Transverse colon (tissue), 4 donors: ENCODE measurements around the gene CSHL1. TPM values are rescaled to one million over a fixed set of nuclear protein-coding genes. Genes with fewer than 3 reads are reported as not detected.
A peak's percentile ranks its signal among the peaks of the same experiment; 100 is the strongest.

Experiments used
- DNase-seq: peaks from one replicate; pipeline ENCODE4 v3.0.0-alpha.2; 2019
- H3K27ac ChIP-seq, 4 donors: fragments of 200-600 bp; sonication (generic); 2 replicates each; pipeline ENCODE4 v1.5.1; 2016 to 2018; ENCODE audit warnings: inconsistent platforms in 4 of 4
- H3K27me3 ChIP-seq: fragments of 200-600 bp; sonication (generic); 2 replicates; pipeline ENCODE4 v1.5.1; 2017; ENCODE audit warnings: inconsistent platforms
- H3K36me3 ChIP-seq, 4 donors: fragments of 200-600 bp; sonication (generic); 2 replicates each; pipeline ENCODE4 v1.5.1; 2017 to 2019; ENCODE audit warnings: inconsistent platforms in 4 of 4
- H3K4me1 ChIP-seq, 4 donors: fragments of 200-600 bp; sonication (generic); 2 replicates each; pipeline ENCODE4 v1.5.1; 2017 to 2020; ENCODE audit warnings: inconsistent platforms in 4 of 4
- H3K4me3 ChIP-seq, 4 donors: fragments of 200-600 bp; sonication (generic); 1 replicate in 1 of 4; 2 replicates in 3 of 4; pipeline versions ENCODE4 v1.5.1 to v1.6.1; 2017 to 2019; ENCODE audit warnings: inconsistent platforms in 4 of 4
- H3K9me3 ChIP-seq, 2 donors: fragments of 200-600 bp; sonication (generic); 2 replicates each; pipeline ENCODE4 v1.5.1; 2017 to 2019; ENCODE audit warnings: inconsistent platforms in 2 of 2
- EP300 ChIP-seq: sonication (generic); formaldehyde crosslinking; IDR thresholded peaks from one replicate; pipeline ENCODE4 v1.6.1; 2017; ENCODE audit warnings: antibody characterized with exemption, low read depth
- POLR2A ChIP-seq: fragments of 450-650 bp; IDR thresholded peaks from one replicate; pipeline ENCODE4 v1.6.1; 2016; ENCODE audit warnings: antibody characterized with exemption, mild to moderate bottlenecking, moderate library complexity
- POLR2AphosphoS5 ChIP-seq, 3 donors: sonication (generic); formaldehyde crosslinking; IDR thresholded peaks; one replicate each; pipeline ENCODE4 v1.6.1; 2016; ENCODE audit warnings: antibody characterized with exemption in 3 of 3
- WGBS, 2 donors: methylation state at CpG; one replicate each; pipeline ENCODE4 v1.1.5; 2018; ENCODE audit warnings: low coverage in 1 of 2; 5-methylcytosine and 5-hydroxymethylcytosine counted together
- in situ Hi-C, 4 donors: fragments of 200-750 bp; cut with MboI; loops; one replicate each; pipeline versions ENCODE4 v1.15.0 to v1.15.1; 2017; ENCODE audit warnings: low sequenced_read_pairs in 3 of 4, low pct_ligation_motif_present in 1 of 4, low pct_unique_long_range_greater_than_20kb in 1 of 4
- intact Hi-C: fragments of 100-400 bp; cut with DNase I; formaldehyde crosslinking; loops from one replicate; pipeline ENCODE4 v1.15.1; 2023; ENCODE audit warnings: low total_unique reads
- total RNA-seq, 4 donors: library from RNA; depleted of rRNA; stranded (reverse); fragments of >200 nt; gene quantifications; one replicate each; pipeline ENCODE4 v1.1.0, GENCODE V29; 2016
- TF ChIP-seq, protein P1 (sequence below), 5 experiments: fragments of 200-600 bp in 3 of 5; fragments of 450-650 bp in 2 of 5; sonication (generic) in 3 of 5; IDR thresholded peaks; 1 replicate in 2 of 5; 2 replicates in 3 of 5; pipeline ENCODE4 v1.5.1; 2016 to 2017; ENCODE audit warnings: antibody characterized with exemption in 5 of 5, inconsistent platforms in 3 of 5, mild to moderate bottlenecking in 2 of 5, moderate library complexity in 1 of 5

CSHL1 gene
- total RNA-seq, 4 donors from 2014 or later, result not detected

DNA sequence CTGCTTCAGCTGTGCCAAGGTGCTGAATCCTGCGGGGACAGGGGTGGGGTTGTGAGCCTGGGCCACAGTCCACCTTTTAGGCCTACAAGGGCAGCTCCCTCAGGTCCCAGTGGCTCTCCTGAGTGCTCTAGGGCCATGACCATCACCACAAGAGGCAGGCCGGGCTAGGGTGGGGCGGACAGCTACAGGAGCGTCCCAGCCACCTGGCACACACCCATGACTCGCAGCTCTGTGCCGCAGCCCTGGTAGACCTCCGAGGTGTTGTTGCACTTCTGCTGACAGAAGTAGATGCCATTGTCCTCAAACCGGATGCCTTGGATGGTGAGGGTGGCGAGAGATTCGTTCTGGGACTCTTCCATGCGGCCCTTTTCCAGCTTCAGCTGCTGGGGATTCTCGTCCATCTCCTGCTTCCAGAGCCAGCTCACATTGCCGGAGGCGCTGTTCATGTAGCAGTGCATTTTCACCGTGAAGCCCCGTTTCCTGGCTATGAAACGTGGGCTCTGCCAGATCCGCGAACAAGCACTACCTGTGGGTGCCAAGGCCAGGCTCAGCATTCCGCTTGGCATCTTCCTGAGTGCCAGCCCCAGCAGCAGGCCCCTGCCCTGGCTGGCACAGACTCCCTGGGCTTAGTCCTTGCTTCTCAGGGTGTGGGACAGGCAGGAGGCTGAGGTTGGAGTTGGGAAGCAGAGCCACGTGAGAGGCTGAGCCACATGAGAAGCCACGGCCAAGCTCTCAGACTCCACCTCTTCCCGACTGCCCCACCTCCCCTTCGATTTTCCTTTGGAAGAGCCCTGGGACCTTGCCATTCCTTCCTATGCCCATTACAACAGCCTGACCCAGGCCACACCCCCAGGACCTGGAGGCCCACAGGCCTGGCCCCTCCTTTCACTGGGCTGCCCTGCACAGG lies 19.1 kb upstream of the CSHL1 start:
- Histone ChIP-seq H3K27ac (peak overlapping the region in 1 of 4 donors; percentile 37), H3K36me3 (no peaks in the 10 kb centered on the region), H3K27me3 (no peaks in the 10 kb centered on the region), H3K4me3 (no peak overlapping the region), H3K4me1 (peaks cover 0 to 14% (median 3%) of the 10 kb centered on the region in 4 donors), H3K9me3 (no peaks in the 10 kb centered on the region)
- TF ChIP-seq POLR2A, result no peak
- no peak for TF ChIP-seq POLR2AphosphoS5 (IDR thresholded peaks at IDR 0.05)
- no peak for TF ChIP-seq EP300
- TF ChIP-seq, protein P1, sequence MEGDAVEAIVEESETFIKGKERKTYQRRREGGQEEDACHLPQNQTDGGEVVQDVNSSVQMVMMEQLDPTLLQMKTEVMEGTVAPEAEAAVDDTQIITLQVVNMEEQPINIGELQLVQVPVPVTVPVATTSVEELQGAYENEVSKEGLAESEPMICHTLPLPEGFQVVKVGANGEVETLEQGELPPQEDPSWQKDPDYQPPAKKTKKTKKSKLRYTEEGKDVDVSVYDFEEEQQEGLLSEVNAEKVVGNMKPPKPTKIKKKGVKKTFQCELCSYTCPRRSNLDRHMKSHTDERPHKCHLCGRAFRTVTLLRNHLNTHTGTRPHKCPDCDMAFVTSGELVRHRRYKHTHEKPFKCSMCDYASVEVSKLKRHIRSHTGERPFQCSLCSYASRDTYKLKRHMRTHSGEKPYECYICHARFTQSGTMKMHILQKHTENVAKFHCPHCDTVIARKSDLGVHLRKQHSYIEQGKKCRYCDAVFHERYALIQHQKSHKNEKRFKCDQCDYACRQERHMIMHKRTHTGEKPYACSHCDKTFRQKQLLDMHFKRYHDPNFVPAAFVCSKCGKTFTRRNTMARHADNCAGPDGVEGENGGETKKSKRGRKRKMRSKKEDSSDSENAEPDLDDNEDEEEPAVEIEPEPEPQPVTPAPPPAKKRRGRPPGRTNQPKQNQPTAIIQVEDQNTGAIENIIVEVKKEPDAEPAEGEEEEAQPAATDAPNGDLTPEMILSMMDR (IDR thresholded peaks at IDR 0.05), result no peak
- 86% methylated on average over 22 of the region's 24 CpGs; no CpG with 5 or more reads in 1 of the 2 donors for WGBS, 2 donors
- DNase-seq, result no peak
- in situ Hi-C loops (loop anchor here in 1 of 4 donors (10.0 kb wide), 1 partner anchor 95 kb away; the partner anchor contains the start of gene ICAM2), intact Hi-C loops (loop anchor here (10.0 kb wide), 1 partner anchor 95 kb away; the partner anchor contains the start of gene ICAM2)

DNA sequence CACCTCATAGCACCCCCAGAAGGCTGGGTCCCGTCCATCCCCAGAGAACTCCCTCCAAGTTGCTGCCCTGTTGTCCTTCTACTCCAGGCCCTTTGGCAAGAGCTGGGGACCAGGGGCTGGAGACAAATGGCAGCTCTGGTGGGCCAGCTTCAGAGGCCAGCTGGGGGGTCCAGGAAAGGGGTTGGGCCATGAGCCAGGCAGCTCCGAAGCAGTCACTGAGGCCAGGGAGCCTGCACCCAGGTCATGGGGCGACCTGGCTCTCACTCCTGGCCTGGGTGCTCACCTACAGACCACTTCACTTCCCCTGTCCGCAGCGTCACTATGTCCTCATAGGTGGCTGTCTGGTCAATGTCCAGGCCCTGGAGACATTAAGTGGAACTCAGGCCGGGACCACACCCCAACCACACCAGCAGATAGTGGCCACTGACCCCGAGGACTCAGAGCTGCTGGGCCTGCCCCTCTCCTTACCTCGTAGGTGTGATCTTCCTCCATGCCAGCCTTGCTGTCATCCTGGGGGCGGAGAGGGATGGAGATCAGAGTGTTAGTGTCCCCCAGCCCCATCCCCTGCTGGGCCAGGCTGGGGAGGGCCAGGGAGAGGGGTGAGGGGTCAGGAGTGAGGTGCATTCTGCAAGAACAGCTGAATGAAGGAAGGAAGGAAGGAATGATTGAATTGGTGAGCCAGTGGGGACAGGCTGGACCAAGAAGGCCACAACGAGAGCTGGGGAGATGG lies 18.1 kb upstream of the CSHL1 start:
- DNase-seq, result no peak
- intact Hi-C loops, result loop anchor here (10.0 kb wide), 1 partner anchor 96 kb away; the partner anchor contains the start of gene ICAM2
- no peaks in the 10 kb centered on the region for H3K27me3 ChIP-seq
- H3K4me3 ChIP-seq, result no peak overlapping the region
- in situ Hi-C loops, result loop anchor here in 1 of 4 donors (10.0 kb wide), 1 partner anchor 96 kb away; the partner anchor contains the start of gene ICAM2
- no peaks in the 10 kb centered on the region for H3K9me3 ChIP-seq
- peaks cover 0 to 14% (median 3%) of the 10 kb centered on the region in 4 donors for H3K4me1 ChIP-seq
- H3K27ac ChIP-seq, result no peak overlapping the region
- TF ChIP-seq POLR2A (no peak), POLR2AphosphoS5 (IDR thresholded peaks at IDR 0.05) (no peak)
- TF ChIP-seq, protein P1 (IDR thresholded peaks at IDR 0.05), result no peak
- H3K36me3 ChIP-seq, result no peaks in the 10 kb centered on the region
- WGBS, 2 donors, result 90% methylated on average over 10 of the region's 10 CpGs; no CpG with 5 or more reads in 1 of the 2 donors

DNA sequence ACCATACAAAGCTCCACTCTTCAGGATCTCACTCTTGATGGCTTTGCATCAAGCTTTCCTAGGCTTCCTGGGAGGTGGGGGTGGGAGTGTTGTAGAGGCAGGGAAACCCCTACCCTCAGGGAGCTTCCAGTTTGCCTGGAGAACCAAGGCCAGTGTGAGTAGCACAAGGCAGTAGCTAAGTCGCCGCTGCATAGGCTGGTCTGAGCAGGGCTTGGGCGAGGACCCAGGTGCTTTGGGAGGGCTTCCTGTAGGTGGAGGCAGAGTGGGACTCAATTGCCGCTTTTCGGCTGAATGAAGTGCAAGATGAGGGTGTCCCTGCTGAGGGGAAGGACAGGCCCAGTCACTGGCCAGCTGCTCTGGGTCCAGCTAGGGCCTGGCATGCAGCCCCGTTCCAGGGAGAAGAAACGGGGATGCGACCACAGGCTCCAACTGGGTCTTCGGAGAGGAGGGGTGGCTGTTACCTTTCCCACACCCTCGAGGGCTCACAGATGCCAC lies 17.2 kb upstream of the CSHL1 start:
- H3K4me3 ChIP-seq, result no peak overlapping the region
- no peak for DNase-seq
- no peaks in the 10 kb centered on the region for H3K27me3 ChIP-seq
- 96% methylated on average over 10 of the region's 10 CpGs; no CpG with 5 or more reads in 1 of the 2 donors for WGBS, 2 donors
- H3K4me1 ChIP-seq, result peaks cover 0 to 14% (median 3%) of the 10 kb centered on the region in 4 donors
- no peak overlapping the region for H3K27ac ChIP-seq
- TF ChIP-seq EP300, result no peak
- TF ChIP-seq POLR2A, result no peak
- no peak for TF ChIP-seq POLR2AphosphoS5 (IDR thresholded peaks at IDR 0.05)
- TF ChIP-seq, protein P1 (IDR thresholded peaks at IDR 0.05), result no peak
- no peaks in the 10 kb centered on the region for H3K9me3 ChIP-seq
- intact Hi-C loops (loop anchor here (10.0 kb wide), 1 partner anchor 97 kb away; the partner anchor contains the start of gene ICAM2), in situ Hi-C loops (loop anchor here in 1 of 4 donors (10.0 kb wide), 1 partner anchor 97 kb away; the partner anchor contains the start of gene ICAM2)
- H3K36me3 ChIP-seq, result no peaks in the 10 kb centered on the region
